CD4-positive, alpha-beta T cell treated with Interleukin-21 for 1 hour (primary cell): ENCODE results near the gene NSMCE4A.
"Not testable (repeated sequence)": the region's sequence is repeated elsewhere in the genome, so short reads cannot be mapped to it uniquely, and the experiment has no call there.

Source experiments
- DNase-seq: peaks from one replicate; pipeline ENCODE4 v3.0.0-alpha.2; 2020

Gene NSMCE4A

DNA sequence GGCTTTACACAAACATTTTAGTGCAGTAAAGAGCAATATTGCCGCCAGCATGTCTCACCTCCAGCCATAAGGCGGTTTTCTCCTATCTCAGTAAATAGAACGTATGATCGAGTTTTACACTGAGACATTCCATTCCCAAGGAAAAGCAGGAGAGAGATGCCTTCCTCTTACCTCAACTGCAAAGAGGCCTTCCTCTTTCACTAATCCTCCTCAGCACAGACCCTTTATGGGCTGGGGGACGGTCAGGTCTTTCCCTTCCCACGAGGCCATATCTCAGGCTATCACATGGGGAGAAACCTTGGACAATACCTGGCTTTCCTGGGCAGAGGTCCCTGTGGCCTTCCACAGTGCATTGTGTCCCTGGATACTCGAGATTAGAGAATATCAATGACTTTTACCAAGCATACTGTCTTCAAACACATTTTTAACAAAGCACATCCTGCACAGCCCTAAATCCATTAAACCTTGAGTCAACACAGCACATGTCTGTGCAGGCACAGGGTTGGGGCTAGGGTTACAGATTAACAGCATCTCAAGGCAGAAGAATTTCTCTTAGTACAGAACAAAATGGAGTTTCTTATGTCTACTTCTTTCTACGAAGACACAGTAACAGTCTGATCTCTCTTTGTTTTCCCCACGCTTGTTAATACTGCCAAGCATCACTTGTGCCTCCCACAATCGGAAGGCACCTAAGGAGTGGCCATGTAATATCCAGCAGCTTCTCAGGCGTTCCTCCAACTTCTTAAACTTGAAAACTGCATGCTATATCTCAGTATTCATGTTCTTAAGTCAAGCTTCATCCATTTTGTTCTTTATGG, 44.5 kb downstream of the NSMCE4A start:
- DNase-seq, result not testable (repeated sequence)

DNA sequence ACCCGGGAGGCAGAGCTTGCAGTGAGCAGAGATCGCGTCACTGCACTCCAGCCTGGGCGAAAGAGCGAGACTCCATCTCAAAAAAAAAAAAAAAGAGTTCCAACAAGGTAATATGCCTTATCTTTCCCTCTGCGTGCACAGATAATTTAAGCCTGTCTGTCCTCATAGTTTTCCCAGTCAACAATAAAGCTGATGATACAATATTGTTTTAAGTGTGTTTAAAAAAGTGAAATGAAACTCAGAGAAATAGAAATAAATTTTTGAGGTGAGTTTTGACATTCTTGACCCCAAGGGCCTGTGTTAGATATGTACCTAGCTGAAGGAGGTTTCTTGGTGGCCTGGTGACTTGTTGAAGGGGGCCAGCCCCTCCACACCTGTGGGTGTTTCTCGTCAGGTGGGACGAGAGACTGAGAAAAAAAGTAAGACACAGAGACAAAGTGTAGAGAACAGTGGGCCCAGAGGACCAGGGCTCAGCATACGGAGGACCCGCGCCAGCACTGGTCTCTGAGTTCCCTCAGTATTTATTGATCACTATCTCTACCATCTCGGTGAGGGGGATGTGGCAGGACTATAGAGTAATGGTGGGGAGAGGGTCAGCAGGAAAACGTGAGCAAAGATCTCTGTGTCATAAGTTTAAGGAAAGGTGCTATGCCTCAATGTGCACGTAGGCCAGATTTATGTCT, 45.3 kb downstream of the NSMCE4A start:
- not testable (repeated sequence) for DNase-seq

DNA sequence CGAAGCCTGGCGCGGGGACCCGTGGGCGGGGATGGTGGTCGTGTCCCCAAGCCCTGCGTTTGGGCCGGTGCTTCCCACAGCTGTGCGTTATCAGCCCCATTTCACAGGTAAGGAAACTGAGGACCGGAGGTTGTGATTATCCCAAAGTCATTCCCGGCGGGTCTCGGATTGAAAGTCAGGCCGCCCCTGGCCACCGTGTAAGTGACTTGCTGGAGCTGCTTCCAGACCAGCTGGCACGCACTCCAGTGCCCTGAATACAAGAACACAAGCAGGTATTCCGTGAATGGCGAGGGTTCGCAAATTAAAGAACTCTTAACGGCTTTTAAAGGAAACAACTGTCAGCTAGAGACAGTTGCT, 46.5 kb downstream of the NSMCE4A start:
- peak; percentile 15 for DNase-seq

DNA sequence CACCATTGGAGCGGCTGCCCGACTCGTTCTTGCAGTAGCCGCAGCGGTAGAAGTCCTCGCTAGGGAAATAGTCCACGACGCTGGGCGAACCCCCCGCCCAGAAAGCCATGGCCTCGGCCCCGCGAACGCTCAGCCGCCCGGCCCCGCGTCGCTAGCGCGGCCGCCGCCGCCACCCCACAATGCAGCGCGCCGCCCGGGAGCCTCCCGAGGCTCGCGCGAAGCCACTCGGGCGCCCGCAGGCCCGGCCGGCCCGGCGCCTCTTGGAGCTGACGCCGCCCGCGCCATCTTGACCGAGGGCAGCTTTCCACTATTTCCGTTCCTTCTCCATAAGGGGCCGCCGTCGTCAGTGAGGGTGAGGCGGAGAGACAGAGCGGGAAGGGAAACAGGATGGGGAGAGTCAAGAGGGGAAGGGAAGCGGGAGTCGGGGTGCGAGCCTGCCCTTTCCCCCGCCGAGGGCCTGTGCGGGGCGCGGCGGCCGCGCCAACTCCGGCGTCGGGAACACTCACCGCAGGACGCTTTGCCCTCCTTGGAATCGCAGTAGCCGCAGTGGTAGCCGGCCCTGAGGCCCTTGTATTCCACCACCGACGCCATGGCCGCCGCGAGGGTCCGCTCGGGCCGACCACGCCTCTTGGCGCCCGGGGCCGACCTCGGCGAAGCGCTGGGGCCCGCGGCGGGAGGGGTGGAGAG, 47.0 kb downstream of the NSMCE4A start, which contains the start of gene ATE1:
TSS of gene ATE1 (minus strand) at position 191 of the 687 bp plus-strand sequence. CDS start at position 109, 82 bp downstream.
- peak; percentile 86 for DNase-seq

DNA sequence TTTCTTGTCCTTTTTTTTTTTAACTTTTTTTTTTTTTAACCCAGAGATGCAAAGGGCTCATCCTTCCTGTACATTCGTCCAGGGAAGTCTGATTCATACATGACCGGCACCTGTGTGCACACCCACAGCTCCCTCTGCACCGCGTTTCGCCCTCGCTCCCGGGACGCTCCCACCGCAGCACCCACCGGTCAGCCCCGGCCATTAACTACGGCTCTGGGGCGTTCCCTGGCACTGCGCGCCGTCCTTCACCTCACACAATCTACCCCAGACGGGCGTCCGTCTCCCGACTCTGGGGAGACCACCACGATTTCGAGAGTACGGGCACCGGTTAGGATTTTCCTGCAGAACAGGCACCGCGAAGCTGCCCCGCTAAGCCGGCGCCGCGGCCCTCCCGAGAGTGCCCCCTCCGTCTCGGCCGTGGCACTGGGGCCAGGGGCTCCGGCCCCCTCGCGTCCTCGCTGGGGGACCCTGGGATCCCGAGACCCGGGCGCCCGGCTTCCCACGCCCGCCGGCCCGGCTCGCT, 47.6 kb downstream of the NSMCE4A start:
- DNase-seq, result no peak

DNA sequence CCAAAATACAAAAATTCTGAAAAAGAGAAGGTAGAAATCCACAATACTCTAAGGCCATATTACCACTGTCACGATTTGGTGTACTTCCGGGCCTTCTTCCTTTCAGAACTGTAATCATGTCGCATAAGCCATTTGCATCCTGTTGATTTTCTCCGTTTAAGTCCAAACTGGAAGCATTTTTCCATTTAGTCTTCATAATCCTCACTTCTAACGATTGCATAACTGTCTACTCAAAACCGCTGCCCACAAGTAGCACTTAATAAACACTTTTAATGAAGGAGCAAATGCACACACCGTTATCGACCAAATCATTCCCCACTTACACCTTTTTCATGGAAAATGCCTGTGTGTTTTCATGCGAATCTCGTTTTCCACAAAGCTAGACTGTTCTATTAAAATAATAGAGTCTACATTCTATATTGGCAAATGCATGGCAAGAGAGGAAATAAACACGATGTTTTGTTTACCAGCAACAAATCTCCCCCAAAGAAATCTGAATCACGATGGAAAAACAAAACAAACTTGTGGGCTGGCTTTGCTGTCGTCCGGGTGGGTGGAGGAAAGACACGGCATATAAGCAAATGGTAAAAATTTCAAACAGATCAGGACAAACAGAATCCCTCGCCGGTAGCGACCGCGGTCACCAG, 48.2 kb downstream of the NSMCE4A start:
- DNase-seq, result peak; percentile 21

DNA sequence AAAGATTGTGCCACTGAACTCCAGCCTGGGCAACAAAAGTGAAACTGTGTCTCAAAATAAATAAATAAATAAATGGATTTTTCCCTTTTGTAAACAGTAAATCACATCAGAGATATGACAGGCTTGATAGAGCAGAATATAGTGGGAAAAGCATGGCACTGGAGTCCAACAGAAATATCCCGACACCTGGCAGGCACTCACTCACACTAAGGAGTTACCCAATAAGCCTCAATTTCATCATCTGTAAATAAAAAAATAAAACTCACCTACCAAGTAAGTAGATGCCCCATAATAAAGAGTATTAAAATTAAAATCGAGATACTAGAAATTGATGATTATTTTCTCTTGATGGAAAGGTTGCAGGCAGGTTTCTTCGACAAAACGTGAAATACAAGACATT, 48.9 kb downstream of the NSMCE4A start:
- DNase-seq, result no peak

DNA sequence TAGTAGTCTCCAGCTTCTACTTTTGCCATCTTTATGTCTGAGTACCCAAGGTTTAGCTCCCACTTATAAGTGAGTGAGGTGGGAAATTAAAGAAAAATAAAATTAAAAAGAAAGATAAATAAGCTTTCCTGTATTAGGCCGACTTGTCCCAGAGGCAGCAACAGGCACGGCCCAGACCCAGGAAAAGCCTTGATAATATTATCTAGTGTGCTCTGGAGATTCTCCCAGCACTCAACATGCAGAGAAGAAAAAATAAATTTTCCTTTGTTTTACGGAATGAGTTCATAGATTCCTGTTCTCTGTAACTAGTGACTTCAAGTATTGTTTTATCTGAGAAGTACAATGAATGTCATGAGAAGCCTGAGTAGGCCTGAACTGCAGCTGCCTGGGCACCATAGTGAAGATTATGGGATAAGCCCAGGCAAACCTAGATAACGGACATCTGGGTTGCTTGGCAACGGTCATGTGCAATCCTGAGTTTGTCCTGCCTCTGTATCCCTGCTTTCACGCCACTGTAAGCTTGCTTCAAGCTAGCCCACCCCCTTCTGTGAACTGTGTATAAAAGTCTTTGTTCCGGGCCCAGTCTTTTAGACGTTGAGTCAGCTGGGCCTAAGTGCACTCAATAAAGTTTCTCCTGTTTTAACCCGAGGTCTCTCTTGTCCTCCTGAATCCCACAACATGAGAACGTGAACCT, 53.6 kb downstream of the NSMCE4A start:
- DNase-seq, result no peak

DNA sequence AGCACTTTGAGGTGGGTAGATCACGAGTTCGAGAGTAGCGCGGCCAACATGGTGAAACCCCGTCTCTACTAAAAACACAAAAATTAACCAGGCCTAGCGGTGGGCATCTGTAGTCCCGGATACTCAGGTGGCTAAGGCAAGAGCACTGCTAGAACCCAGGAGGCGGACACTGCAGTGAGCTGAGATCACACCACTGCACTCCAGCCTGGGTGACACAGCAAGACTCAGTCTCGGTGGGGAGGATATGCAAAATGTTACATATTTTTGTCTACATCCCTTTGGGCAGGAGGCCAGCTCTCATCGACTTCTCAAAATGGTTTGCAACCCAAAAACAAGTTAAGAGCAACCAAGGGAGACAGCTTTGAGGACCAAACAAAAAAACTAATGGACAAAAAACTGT, 55.4 kb downstream of the NSMCE4A start:
- DNase-seq, result no peak

DNA sequence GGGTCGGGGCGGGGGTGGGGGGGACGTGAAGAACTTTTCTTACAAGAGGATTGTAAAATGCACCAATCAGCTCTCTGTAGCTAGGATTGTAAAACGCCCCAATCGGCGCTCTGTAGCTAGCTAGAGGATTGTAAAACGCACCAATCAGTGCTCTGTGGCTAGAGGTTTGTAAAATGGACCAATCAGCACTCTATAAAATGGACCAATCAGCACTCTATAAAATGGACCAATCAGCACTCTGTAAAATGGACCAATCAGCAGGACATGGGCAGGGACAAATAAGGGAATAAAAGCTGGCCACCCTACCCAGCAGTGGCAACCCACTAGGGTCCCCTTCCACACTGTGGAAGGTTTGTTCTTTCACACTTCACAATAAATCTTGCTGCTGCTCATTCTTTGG, 56.2 kb downstream of the NSMCE4A start:
- DNase-seq, result not testable (repeated sequence)

DNA sequence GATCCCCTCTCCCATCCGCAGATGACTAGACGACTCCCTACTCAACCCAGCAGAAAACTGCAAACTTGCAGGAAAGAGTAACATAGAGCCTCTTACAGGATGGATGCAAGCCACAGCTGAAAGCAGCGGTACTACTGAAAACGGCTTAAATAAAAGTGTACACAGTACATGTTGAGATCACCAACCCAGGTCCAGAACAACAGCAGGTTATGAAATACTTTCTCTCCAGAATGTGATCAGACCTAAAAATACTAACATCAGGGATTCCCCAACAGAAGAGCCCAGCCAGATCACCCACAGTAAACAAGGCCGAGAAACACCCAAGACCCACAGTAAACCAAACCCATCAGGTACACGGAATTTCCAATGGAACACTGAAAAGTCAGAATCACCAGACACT, 60.4 kb downstream of the NSMCE4A start:
- no peak for DNase-seq

DNA sequence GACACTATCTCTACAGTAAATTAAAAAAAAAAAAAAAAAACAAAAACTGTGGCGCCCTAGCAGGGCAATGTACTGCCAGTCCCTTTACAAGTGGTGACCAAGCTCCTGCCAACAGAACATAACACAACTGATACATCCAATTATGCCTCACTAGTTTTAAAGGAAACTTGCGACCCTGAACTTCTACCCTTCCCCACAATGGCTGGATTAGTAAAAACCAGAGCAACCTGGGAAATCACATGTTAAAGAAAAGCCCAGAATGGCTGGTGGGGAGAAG, 63.7 kb downstream of the NSMCE4A start:
- no peak for DNase-seq

DNA sequence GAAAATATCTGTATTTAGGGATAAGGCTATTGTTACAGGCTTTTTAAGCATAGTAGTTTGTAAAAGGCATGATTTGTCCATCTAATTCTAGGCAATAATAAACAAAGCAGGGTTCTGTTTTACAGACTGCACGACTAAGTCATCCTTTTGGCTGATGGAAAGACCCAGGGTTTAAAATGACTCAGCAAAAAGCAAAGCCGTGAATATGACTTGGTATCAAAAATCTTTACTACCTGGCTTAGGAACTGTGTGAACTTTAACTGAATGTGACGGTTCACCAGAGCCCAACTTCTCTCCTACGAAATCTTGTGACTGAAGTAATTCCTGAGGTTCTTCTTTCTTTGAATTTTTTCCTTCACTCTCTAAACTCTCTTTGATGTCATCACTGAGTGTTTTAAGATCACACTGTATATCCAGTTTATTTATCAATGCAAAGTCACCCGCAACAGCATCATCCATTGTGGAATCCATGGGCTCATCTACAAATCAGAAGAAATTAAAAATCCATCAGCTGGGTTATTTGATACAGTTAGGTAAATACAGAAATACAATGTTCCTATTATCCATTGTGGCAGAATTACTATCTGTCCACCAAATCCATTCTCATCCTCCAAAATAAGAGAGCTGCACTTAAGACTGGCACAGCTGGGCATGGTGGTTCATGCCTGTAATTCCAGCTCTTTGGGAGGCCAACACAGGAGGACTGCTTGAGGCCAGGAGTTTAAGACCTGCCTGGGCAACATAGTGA, 64.2 kb downstream of the NSMCE4A start:
- DNase-seq, result no peak
